Coronary artery (tissue), 2 donors: ENCODE data around the gene ZBTB37.

ENCODE experiments used
- DNase-seq: peaks from one replicate; pipeline ENCODE4 v3.0.0-alpha.2; 2017; ENCODE audit warnings: low spot score
- H3K27ac ChIP-seq, 2 donors: fragments of 200-600 bp; sonication (generic); one replicate each; pipeline ENCODE4 v1.5.1; 2016 to 2019
- H3K4me3 ChIP-seq: fragments of 200-600 bp; sonication (generic); 2 replicates; pipeline ENCODE4 v1.5.1; 2016; ENCODE audit warnings: mild to moderate bottlenecking, moderate library complexity
- TF ChIP-seq, protein P1 (sequence below): fragments of 200-600 bp; sonication (generic); IDR thresholded peaks from one replicate; pipeline ENCODE4 v1.5.1; 2019; ENCODE audit warnings: antibody characterized with exemption

The ZBTB37 gene

GRCh38 chr1:173888749-173889148, 20.6 kb downstream of the ZBTB37 start:
- TF ChIP-seq, protein P1, sequence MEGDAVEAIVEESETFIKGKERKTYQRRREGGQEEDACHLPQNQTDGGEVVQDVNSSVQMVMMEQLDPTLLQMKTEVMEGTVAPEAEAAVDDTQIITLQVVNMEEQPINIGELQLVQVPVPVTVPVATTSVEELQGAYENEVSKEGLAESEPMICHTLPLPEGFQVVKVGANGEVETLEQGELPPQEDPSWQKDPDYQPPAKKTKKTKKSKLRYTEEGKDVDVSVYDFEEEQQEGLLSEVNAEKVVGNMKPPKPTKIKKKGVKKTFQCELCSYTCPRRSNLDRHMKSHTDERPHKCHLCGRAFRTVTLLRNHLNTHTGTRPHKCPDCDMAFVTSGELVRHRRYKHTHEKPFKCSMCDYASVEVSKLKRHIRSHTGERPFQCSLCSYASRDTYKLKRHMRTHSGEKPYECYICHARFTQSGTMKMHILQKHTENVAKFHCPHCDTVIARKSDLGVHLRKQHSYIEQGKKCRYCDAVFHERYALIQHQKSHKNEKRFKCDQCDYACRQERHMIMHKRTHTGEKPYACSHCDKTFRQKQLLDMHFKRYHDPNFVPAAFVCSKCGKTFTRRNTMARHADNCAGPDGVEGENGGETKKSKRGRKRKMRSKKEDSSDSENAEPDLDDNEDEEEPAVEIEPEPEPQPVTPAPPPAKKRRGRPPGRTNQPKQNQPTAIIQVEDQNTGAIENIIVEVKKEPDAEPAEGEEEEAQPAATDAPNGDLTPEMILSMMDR, result no peak
- H3K27ac ChIP-seq, result no peak overlapping the region
- DNase-seq, result no peak
- no peak overlapping the region for H3K4me3 ChIP-seq

- no peak overlapping the region for H3K27ac ChIP-seq
- TF ChIP-seq, protein P1, result no peak
- no peak overlapping the region for H3K4me3 ChIP-seq
These were observed 21.7 kb downstream of the ZBTB37 start for GRCh38 chr1:173889885-173890284.

GRCh38 chr1:173893611-173894010, 25.4 kb downstream of the ZBTB37 start:
- TF ChIP-seq, protein P1, result no peak
- no peak overlapping the region for H3K4me3 ChIP-seq
- no peak for DNase-seq

More at GRCh38 chr1:173889885-173890284, 21.7 kb downstream of the ZBTB37 start:
- no peak for DNase-seq

GRCh38 chr1:173894189-173894588, 26.0 kb downstream of the ZBTB37 start:
- TF ChIP-seq, protein P1, result no peak
- DNase-seq, result no peak
- Histone ChIP-seq H3K4me3 (no peak overlapping the region), H3K27ac (no peak overlapping the region)

More at GRCh38 chr1:173893611-173894010, 25.4 kb downstream of the ZBTB37 start:
- H3K27ac ChIP-seq, result no peak overlapping the region

GRCh38 chr1:173900427-173900826, 32.2 kb downstream of the ZBTB37 start:
- TF ChIP-seq, protein P1, result no peak

DNA sequence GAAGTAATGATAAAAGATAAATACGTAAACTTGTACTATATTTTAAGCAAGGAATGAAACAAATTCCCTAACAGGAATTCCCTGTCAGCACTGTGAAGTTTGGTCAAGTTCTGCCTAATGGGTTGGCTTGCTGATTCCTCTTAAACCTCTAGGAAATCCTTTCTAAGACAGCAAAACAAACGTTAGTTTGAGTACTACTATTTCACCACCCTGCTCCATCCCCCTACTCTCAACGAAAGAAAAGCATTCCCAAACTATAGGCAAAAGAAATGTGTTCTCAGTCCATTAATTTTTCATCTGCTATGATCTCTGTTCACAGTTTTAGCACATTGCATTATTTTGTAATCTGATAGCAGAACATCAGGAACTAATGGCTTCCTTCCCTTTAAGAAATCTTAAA, 32.8 kb downstream of the ZBTB37 start:
- no peak overlapping the region for H3K4me3 ChIP-seq
- DNase-seq, result no peak

More at GRCh38 chr1:173900427-173900826, 32.2 kb downstream of the ZBTB37 start:
- DNase-seq, result no peak
- H3K27ac ChIP-seq, result no peak overlapping the region
- no peak overlapping the region for H3K4me3 ChIP-seq

DNA sequence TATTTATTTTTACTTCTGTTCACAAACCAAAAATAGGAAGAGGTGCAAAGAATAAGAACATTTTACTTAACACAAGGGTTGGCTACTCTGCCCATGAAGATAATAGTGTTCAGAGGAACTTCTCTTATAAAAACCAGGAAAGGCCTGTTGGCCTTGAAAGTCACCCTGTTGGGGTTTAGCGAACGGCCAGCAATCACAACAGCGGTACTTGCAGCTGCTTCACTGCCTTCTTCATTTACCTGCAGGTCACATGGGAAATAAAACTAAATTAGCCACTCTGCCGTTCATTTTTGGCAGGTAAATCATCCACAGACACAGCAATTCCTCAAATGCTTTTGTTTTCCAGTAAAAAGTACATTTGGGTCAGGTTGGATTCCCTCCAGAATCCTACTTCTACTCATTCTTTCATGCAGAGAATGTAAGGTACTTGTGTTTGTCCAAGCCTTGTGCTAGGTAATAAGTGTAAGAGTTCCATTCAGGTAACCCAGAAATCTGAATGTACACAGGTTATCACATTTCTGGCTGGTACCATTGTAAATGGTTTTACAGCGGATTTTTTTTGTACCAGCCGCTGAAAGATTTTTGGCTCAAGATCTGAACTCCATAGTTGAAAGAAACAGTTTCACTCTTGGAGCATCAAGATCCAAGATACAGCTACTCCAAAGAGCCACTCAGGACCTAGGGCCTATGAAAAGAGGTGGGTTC, 35.8 kb downstream of the ZBTB37 start:
- Histone ChIP-seq H3K27ac (no peak overlapping the region), H3K4me3 (no peak overlapping the region)
- TF ChIP-seq, protein P1, result no peak
- no peak for DNase-seq

More for the DNA sequence above, 32.8 kb downstream of the ZBTB37 start:
- TF ChIP-seq, protein P1, result no peak
- no peak overlapping the region for H3K27ac ChIP-seq
